NB4 (cell line): ENCODE measurements around the gene KAT8.

ENCODE experiments used
- POLR2A ChIP-seq: IDR thresholded peaks from 2 replicates; pipeline ENCODE4 v1.6.1; 2011; ENCODE audit warnings: mild to moderate bottlenecking; ENCODE audit not compliant: insufficient read length; ENCODE audit errors: extremely low read depth
- TF ChIP-seq, protein P1 (sequence below): IDR thresholded peaks from one replicate; pipeline ENCODE4 v1.5.1; 2012; ENCODE audit warnings: low read depth, low read length

DNA sequence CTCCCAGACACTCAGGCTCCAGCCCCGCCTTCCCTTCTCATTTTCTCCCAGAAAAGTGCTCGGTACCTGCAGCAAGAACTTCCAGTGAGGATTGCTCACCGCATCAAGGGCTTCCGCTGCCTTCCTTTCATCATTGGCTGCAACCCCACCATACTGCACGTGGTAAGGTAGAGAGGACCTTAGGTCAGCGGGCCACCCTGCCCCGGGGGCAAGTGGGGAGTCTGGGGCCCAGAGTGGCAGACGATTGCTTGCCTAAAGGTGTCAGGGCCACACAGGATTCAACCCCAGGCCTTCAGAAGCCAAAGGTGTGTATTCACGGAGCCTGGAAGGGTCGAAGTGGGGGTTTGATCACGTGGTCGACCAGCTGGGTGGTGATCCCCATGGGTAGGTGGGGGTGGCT is 7.8 kb upstream of the KAT8 start:
- TF ChIP-seq, protein P1, sequence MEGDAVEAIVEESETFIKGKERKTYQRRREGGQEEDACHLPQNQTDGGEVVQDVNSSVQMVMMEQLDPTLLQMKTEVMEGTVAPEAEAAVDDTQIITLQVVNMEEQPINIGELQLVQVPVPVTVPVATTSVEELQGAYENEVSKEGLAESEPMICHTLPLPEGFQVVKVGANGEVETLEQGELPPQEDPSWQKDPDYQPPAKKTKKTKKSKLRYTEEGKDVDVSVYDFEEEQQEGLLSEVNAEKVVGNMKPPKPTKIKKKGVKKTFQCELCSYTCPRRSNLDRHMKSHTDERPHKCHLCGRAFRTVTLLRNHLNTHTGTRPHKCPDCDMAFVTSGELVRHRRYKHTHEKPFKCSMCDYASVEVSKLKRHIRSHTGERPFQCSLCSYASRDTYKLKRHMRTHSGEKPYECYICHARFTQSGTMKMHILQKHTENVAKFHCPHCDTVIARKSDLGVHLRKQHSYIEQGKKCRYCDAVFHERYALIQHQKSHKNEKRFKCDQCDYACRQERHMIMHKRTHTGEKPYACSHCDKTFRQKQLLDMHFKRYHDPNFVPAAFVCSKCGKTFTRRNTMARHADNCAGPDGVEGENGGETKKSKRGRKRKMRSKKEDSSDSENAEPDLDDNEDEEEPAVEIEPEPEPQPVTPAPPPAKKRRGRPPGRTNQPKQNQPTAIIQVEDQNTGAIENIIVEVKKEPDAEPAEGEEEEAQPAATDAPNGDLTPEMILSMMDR: no peak
- no peak for TF ChIP-seq POLR2A
